Smooth muscle cell (in vitro differentiated cells): ENCODE measurements around the gene PACC1. TPM values are rescaled to one million over a fixed set of nuclear protein-coding genes. Genes with fewer than 3 reads are reported as not detected.

ENCODE experiments used
- DNase-seq: peaks from one replicate; lab custom pipeline; 2025; ENCODE audit not compliant: unreplicated experiment; lab: John Stamatoyannopoulos, UW
- H2AFZ ChIP-seq: fragments of 200-600 bp; sonication (generic); 2 replicates; pipeline ENCODE4 v1.6.0; 2016; ENCODE audit warnings: antibody characterized with exemption, low read depth, mild to moderate bottlenecking
- H3F3A ChIP-seq: fragments of 200-600 bp; sonication (generic); 2 replicates; pipeline ENCODE4 v1.6.0; 2017; ENCODE audit warnings: antibody characterized with exemption, low read depth
- H3K27ac ChIP-seq: fragments of 200-600 bp; sonication (generic); 2 replicates; pipeline ENCODE4 v1.5.1; 2016; ENCODE audit warnings: low read depth, mild to moderate bottlenecking
- H3K27me3 ChIP-seq: fragments of 200-600 bp; sonication (generic); 2 replicates; pipeline ENCODE4 v1.6.1; 2016; ENCODE audit warnings: low read depth, mild to moderate bottlenecking
- H3K36me3 ChIP-seq: fragments of 200-600 bp; sonication (generic); 2 replicates; pipeline ENCODE4 v1.5.1; 2016; ENCODE audit warnings: low read depth
- H3K4me1 ChIP-seq: fragments of 200-600 bp; sonication (generic); 2 replicates; pipeline ENCODE4 v1.5.1; 2016; ENCODE audit warnings: low read depth
- H3K4me2 ChIP-seq: fragments of 200-600 bp; sonication (generic); 2 replicates; pipeline ENCODE4 v1.6.0; 2016; ENCODE audit warnings: mild to moderate bottlenecking
- H3K4me3 ChIP-seq: fragments of 200-600 bp; sonication (generic); 2 replicates; pipeline ENCODE4 v1.5.1; 2016; ENCODE audit warnings: mild to moderate bottlenecking
- H3K79me2 ChIP-seq: fragments of 200-600 bp; sonication (generic); 2 replicates; pipeline ENCODE4 v1.6.0; 2016; ENCODE audit warnings: low read depth, mild to moderate bottlenecking
- H3K9ac ChIP-seq: fragments of 200-600 bp; sonication (generic); 2 replicates; pipeline ENCODE4 v1.6.0; 2016; ENCODE audit warnings: low read depth
- H3K9me3 ChIP-seq: fragments of 200-600 bp; sonication (generic); replicated peaks from 2 replicates; pipeline ENCODE4 v1.5.1; 2016; ENCODE audit warnings: low read depth
- H4K20me1 ChIP-seq: fragments of 200-600 bp; sonication (generic); 2 replicates; pipeline ENCODE4 v1.6.0; 2016; ENCODE audit warnings: low read depth
- CTCF ChIP-seq: fragments of 200-600 bp; sonication (generic); IDR thresholded peaks from 2 replicates; pipeline ENCODE4 v1.5.1; 2017; ENCODE audit warnings: borderline replicate concordance, mild to moderate bottlenecking, antibody characterized with exemption; ENCODE audit not compliant: insufficient read depth, poor library complexity, severe bottlenecking
- WGBS: methylation state at CpG from one replicate; pipeline ENCODE4 v1.1.7; 2016; ENCODE audit warnings: low lambda C conversion rate; 5-methylcytosine and 5-hydroxymethylcytosine counted together
- polyA plus RNA-seq: library from polyadenylated mRNA; unstranded; fragments of >200 nt; fragmentation: Nextera tagmentation; extraction: Ambion mirVana; gene quantifications from 2 replicates; pipeline ENCODE4 v1.2.1, GENCODE V29; 2016
- total RNA-seq: library from RNA; depleted of rRNA; stranded (reverse); fragments of >200 nt; gene quantifications from 2 replicates; pipeline ENCODE4 v1.2.3, GENCODE V29; 2014

Gene PACC1
- total and polyA plus RNA-seq, 2 experiments from 2014 or later = 8.5 to 8.8 TPM

GRCh38 chr1:212388985-212389716, 25.5 kb downstream of the PACC1 start:
- DNase-seq = no peak
- 36% methylated on average over 1 of the region's 1 CpG for WGBS
- no peaks in the 10 kb centered on the region for H3K4me1 ChIP-seq
- H3K79me2 ChIP-seq = no peaks in the 10 kb centered on the region
- no peak overlapping the region for H3K4me3 ChIP-seq
- H3K9me3 ChIP-seq = no peaks in the 10 kb centered on the region
- H2AFZ ChIP-seq = no peak overlapping the region
- TF ChIP-seq CTCF = no peak
- H4K20me1 ChIP-seq = no peaks in the 10 kb centered on the region
- no peaks in the 10 kb centered on the region for H3F3A ChIP-seq
- H3K27me3 ChIP-seq = no peaks in the 10 kb centered on the region
- no peak overlapping the region for H3K4me2 ChIP-seq
- no peaks in the 10 kb centered on the region for H3K36me3 ChIP-seq
- no peak overlapping the region for H3K9ac ChIP-seq
- no peak overlapping the region for H3K27ac ChIP-seq

- Histone ChIP-seq H3K27me3 (no peaks in the 10 kb centered on the region), H4K20me1 (no peaks in the 10 kb centered on the region), H3K9me3 (no peaks in the 10 kb centered on the region), H3K79me2 (no peaks in the 10 kb centered on the region), H3K4me2 (no peak overlapping the region), H3K27ac (no peak overlapping the region), H3F3A (no peaks in the 10 kb centered on the region), H3K9ac (no peak overlapping the region), H2AFZ (no peak overlapping the region), H3K4me3 (no peak overlapping the region), H3K36me3 (no peaks in the 10 kb centered on the region), H3K4me1 (no peaks in the 10 kb centered on the region)
- TF ChIP-seq CTCF = no peak
- no peak for DNase-seq
- WGBS = 100% methylated on average over 1 of the region's 1 CpG
Observed at GRCh38 chr1:212386029-212386428, 28.7 kb downstream of the PACC1 start.

- Histone ChIP-seq H3K4me2 (no peak overlapping the region), H3K27me3 (no peaks in the 10 kb centered on the region), H3F3A (no peaks in the 10 kb centered on the region), H3K4me1 (no peaks in the 10 kb centered on the region), H3K36me3 (no peaks in the 10 kb centered on the region), H4K20me1 (no peaks in the 10 kb centered on the region), H3K4me3 (no peak overlapping the region), H3K9me3 (no peaks in the 10 kb centered on the region), H2AFZ (no peak overlapping the region), H3K79me2 (no peaks in the 10 kb centered on the region), H3K9ac (no peak overlapping the region), H3K27ac (no peak overlapping the region)
- no peak for TF ChIP-seq CTCF
- no peak for DNase-seq
- WGBS = 92% methylated on average over 4 of the region's 4 CpGs
Observed at GRCh38 chr1:212381397-212382035, 33.2 kb downstream of the PACC1 start.
